ENCODE data around the gene AFAP1.

Gene AFAP1

GRCh38 chr4:7801001-7801400 is 138.7 kb downstream of the AFAP1 start:
- TF ChIP-seq ZBTB7A (IDR thresholded peaks at IDR 0.05; ENCODE audit: low read depth) (no peak), NFIC (IDR thresholded peaks at IDR 0.05) (no peak), RAD21 (IDR thresholded peaks at IDR 0.05; ENCODE audit: low read depth) (no peak), FOXM1 (IDR thresholded peaks at IDR 0.05; ENCODE audit: borderline replicate concordance, low read depth) (no peak), TEAD4 (IDR thresholded peaks at IDR 0.05) (no peak), EGR1 (IDR thresholded peaks at IDR 0.05) (no peak), TAF1 (IDR thresholded peaks at IDR 0.05; ENCODE audit: low read depth) (no peak)
- TF ChIP-seq, protein P1, sequence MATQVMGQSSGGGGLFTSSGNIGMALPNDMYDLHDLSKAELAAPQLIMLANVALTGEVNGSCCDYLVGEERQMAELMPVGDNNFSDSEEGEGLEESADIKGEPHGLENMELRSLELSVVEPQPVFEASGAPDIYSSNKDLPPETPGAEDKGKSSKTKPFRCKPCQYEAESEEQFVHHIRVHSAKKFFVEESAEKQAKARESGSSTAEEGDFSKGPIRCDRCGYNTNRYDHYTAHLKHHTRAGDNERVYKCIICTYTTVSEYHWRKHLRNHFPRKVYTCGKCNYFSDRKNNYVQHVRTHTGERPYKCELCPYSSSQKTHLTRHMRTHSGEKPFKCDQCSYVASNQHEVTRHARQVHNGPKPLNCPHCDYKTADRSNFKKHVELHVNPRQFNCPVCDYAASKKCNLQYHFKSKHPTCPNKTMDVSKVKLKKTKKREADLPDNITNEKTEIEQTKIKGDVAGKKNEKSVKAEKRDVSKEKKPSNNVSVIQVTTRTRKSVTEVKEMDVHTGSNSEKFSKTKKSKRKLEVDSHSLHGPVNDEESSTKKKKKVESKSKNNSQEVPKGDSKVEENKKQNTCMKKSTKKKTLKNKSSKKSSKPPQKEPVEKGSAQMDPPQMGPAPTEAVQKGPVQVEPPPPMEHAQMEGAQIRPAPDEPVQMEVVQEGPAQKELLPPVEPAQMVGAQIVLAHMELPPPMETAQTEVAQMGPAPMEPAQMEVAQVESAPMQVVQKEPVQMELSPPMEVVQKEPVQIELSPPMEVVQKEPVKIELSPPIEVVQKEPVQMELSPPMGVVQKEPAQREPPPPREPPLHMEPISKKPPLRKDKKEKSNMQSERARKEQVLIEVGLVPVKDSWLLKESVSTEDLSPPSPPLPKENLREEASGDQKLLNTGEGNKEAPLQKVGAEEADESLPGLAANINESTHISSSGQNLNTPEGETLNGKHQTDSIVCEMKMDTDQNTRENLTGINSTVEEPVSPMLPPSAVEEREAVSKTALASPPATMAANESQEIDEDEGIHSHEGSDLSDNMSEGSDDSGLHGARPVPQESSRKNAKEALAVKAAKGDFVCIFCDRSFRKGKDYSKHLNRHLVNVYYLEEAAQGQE (IDR thresholded peaks at IDR 0.05; ENCODE audit: low read depth), result no peak

GRCh38 chr4:7800410-7800809 is 139.3 kb downstream of the AFAP1 start:
- TF ChIP-seq EP300 (IDR thresholded peaks at IDR 0.05; ENCODE audit: borderline replicate concordance) (no peak), USF1 (IDR thresholded peaks at IDR 0.05) (no peak), EGR1 (IDR thresholded peaks at IDR 0.05) (no peak), MAX (IDR thresholded peaks at IDR 0.05) (no peak)
- TF ChIP-seq, protein P1 (IDR thresholded peaks at IDR 0.05; ENCODE audit: low read depth), result no peak

DNA sequence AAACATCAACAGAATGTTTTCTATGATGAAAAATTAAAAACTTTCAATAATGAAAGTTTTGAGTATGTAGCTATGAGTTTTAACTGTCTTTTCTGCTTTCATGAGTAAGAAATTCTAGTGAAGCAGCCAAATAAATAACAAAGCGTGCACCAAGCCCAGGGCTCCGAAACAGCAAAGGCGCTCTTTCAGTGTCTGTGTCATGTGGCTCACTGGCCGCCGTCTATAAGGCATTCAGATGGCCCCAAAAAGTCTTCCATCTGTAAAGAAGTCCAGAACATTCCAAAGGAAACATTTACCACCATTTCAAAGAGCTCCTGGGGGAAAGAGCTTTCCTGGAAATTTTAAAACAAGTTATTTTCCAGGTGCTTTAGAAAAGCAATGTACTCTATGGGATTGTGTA is 139.9 kb downstream of the AFAP1 start:
- TF ChIP-seq RAD21 (IDR thresholded peaks at IDR 0.05; ENCODE audit: low read depth), result no peak
- no peak for TF ChIP-seq EGR1 (IDR thresholded peaks at IDR 0.05)
- TF ChIP-seq EP300 (IDR thresholded peaks at IDR 0.05; ENCODE audit: borderline replicate concordance), result no peak
- TF ChIP-seq TEAD4 (IDR thresholded peaks at IDR 0.05), result no peak

GRCh38 chr4:7799306-7799705 is 140.4 kb downstream of the AFAP1 start:
- TF ChIP-seq CREB1 (IDR thresholded peaks at IDR 0.05; ENCODE audit: low read depth) (no peak), RAD21 (IDR thresholded peaks at IDR 0.05; ENCODE audit: low read depth) (no peak), EGR1 (IDR thresholded peaks at IDR 0.05) (no peak), FOXM1 (IDR thresholded peaks at IDR 0.05; ENCODE audit: borderline replicate concordance, low read depth) (no peak), TCF12 (IDR thresholded peaks at IDR 0.05; ENCODE audit: low read depth) (no peak), TAF1 (IDR thresholded peaks at IDR 0.05; ENCODE audit: low read depth) (no peak), TEAD4 (IDR thresholded peaks at IDR 0.05) (no peak), ZBTB7A (IDR thresholded peaks at IDR 0.05; ENCODE audit: low read depth) (no peak), EP300 (IDR thresholded peaks at IDR 0.05; ENCODE audit: borderline replicate concordance) (no peak), MAX (IDR thresholded peaks at IDR 0.05) (no peak), USF1 (IDR thresholded peaks at IDR 0.05) (no peak), NFIC (IDR thresholded peaks at IDR 0.05) (no peak), YY1 (IDR thresholded peaks at IDR 0.05; ENCODE audit: low read depth) (no peak), CEBPB (IDR thresholded peaks at IDR 0.05) (no peak)
- TF ChIP-seq, protein P1 (IDR thresholded peaks at IDR 0.05; ENCODE audit: low read depth), result no peak

DNA sequence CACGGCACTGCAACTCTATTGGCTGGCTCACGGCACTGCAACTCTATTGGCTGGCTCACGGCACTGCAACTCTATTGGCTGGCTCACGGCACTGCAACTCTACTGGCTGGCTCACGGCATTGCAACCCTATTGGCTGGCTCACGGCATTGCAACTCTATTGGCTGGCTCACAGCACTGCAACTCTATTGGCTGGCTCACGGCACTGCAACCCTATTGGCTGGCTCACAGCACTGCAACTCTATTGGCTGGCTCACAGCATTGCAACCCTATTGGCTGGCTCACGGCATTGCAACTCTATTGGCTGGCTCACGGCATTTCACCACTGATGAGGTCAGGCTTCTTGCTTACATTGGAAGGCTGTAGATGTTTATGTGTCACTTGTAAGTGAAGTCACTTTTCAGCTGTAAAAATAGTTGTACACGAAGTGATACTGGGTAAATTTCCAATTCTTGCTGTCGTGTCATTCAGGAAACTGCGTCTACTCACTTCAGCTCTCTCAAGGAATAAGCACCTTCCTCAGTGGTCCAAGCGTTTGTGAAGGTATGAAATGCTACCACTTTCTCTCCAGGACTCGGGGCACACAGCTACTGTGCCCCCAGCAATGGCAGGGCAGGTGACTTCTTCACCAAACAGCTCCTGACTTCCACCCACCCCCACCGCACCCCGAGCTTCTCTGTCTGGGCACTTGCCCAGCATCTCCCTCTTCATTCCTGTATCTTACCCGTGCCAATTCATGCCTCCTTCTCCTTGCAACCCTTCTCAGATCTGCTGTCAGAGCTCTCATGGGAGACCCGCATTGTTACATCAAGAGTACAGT is 141.3 kb downstream of the AFAP1 start:
- no peak for TF ChIP-seq CEBPB (IDR thresholded peaks at IDR 0.05)
- TF ChIP-seq EP300 (IDR thresholded peaks at IDR 0.05; ENCODE audit: borderline replicate concordance), result no peak
- TF ChIP-seq TAF1 (IDR thresholded peaks at IDR 0.05; ENCODE audit: low read depth), result no peak
- no peak for TF ChIP-seq TCF12 (IDR thresholded peaks at IDR 0.05; ENCODE audit: low read depth)
- no peak for TF ChIP-seq FOXM1 (IDR thresholded peaks at IDR 0.05; ENCODE audit: borderline replicate concordance, low read depth)
- TF ChIP-seq USF1 (IDR thresholded peaks at IDR 0.05), result no peak
- TF ChIP-seq, protein P1 (IDR thresholded peaks at IDR 0.05; ENCODE audit: low read depth), result no peak
- TF ChIP-seq ZBTB7A (IDR thresholded peaks at IDR 0.05; ENCODE audit: low read depth), result no peak
- no peak for TF ChIP-seq MAX (IDR thresholded peaks at IDR 0.05)
- TF ChIP-seq NFIC (IDR thresholded peaks at IDR 0.05), result no peak
- TF ChIP-seq EGR1 (IDR thresholded peaks at IDR 0.05), result no peak
- no peak for TF ChIP-seq RAD21 (IDR thresholded peaks at IDR 0.05; ENCODE audit: low read depth)
- no peak for TF ChIP-seq TEAD4 (IDR thresholded peaks at IDR 0.05)
